Mesenchymal stem cell (in vitro differentiated cells and primary cell): ENCODE results near the gene ACSF2.

Experiments used
- DNase-seq: peaks from one replicate; pipeline ENCODE4 v3.0.0-alpha.2; 2013
- H2AFZ ChIP-seq: one replicate; pipeline ENCODE4 v1.6.1; 2013; ENCODE audit warnings: low read depth, mild to moderate bottlenecking, control low read depth, inconsistent platforms, low read length, moderate library complexity
- H2AK5ac ChIP-seq: 2 replicates; pipeline ENCODE4 v1.6.1; 2013; ENCODE audit warnings: low read length, moderate library complexity, mild to moderate bottlenecking, inconsistent platforms; ENCODE audit not compliant: severe bottlenecking
- H2BK120ac ChIP-seq: one replicate; pipeline ENCODE4 v1.6.1; 2013; ENCODE audit warnings: low read depth, mild to moderate bottlenecking, inconsistent platforms, low read length, moderate library complexity
- H2BK12ac ChIP-seq, 2 experiments: one replicate each; pipeline ENCODE4 v1.6.1; 2013; ENCODE audit warnings: inconsistent platforms in 2 of 2, low read length in 2 of 2, mild to moderate bottlenecking in 2 of 2, moderate library complexity in 2 of 2, control low read depth in 1 of 2
- H2BK15ac ChIP-seq: one replicate; pipeline ENCODE4 v1.6.1; 2013; ENCODE audit warnings: mild to moderate bottlenecking, low read depth, inconsistent platforms; ENCODE audit not compliant: poor library complexity, severe bottlenecking
- H2BK5ac ChIP-seq: 2 replicates; pipeline ENCODE4 v1.6.1; 2013; ENCODE audit warnings: low read depth, mild to moderate bottlenecking, low read length, control low read depth, inconsistent platforms; ENCODE audit not compliant: poor library complexity, severe bottlenecking
- H3K14ac ChIP-seq, 2 experiments: one replicate each; pipeline ENCODE4 v1.6.1; 2013; ENCODE audit warnings: inconsistent platforms in 2 of 2, low read length in 2 of 2, control low read depth in 1 of 2, mild to moderate bottlenecking in 1 of 2, moderate library complexity in 1 of 2
- H3K18ac ChIP-seq, 2 experiments: one replicate each; pipeline ENCODE4 v1.6.1; 2013; ENCODE audit warnings: inconsistent platforms in 2 of 2, low read length in 2 of 2, control low read depth in 1 of 2, low read depth in 1 of 2, mild to moderate bottlenecking in 1 of 2
- H3K23ac ChIP-seq, 2 experiments: one replicate each; pipeline ENCODE4 v1.6.1; 2013; ENCODE audit warnings: inconsistent platforms in 2 of 2, low read length in 2 of 2, mild to moderate bottlenecking in 2 of 2, moderate library complexity in 2 of 2, control low read depth in 1 of 2
- H3K27ac ChIP-seq: 2 replicates; pipeline ENCODE4 v1.5.1; 2013; ENCODE audit warnings: mild to moderate bottlenecking, moderate library complexity, low read length, control low read depth, inconsistent platforms; ENCODE audit not compliant: poor library complexity, severe bottlenecking
- H3K27me3 ChIP-seq, 2 experiments: 2 replicates each; pipeline versions ENCODE4 v1.6.1 to v1.7.0; 2013; ENCODE audit warnings: low read length in 2 of 2, mild to moderate bottlenecking in 2 of 2, moderate library complexity in 2 of 2, control low read depth in 1 of 2, inconsistent platforms in 1 of 2; ENCODE audit not compliant: control insufficient read depth in 1 of 2, insufficient read depth in 1 of 2
- H3K36me3 ChIP-seq, 2 experiments: 2 replicates each; pipeline versions ENCODE4 v1.6.1 to v1.7.0; 2013; ENCODE audit warnings: low read length in 2 of 2, control low read depth in 1 of 2, inconsistent platforms in 1 of 2, low read depth in 1 of 2, mild to moderate bottlenecking in 1 of 2; ENCODE audit not compliant: insufficient read depth in 2 of 2, control insufficient read depth in 1 of 2
- H3K4ac ChIP-seq, 2 experiments: one replicate each; pipeline ENCODE4 v1.6.1; 2013; ENCODE audit warnings: inconsistent platforms in 2 of 2, low read length in 2 of 2, mild to moderate bottlenecking in 2 of 2, moderate library complexity in 2 of 2, control low read depth in 1 of 2, low read depth in 1 of 2
- H3K4me1 ChIP-seq: 2 replicates; pipeline ENCODE4 v1.6.1; 2013; ENCODE audit warnings: low read depth, low read length, control low read depth; ENCODE audit not compliant: control insufficient read depth, insufficient read depth
- H3K4me2 ChIP-seq: 2 replicates; pipeline ENCODE4 v1.6.1; 2013; ENCODE audit warnings: low read length, mild to moderate bottlenecking, inconsistent platforms; ENCODE audit not compliant: poor library complexity, severe bottlenecking
- H3K4me3 ChIP-seq, 2 experiments: 2 replicates each; pipeline versions ENCODE4 v1.5.1 to v1.7.0; 2013; ENCODE audit warnings: low read length in 2 of 2, mild to moderate bottlenecking in 2 of 2, control low read depth in 1 of 2, low read depth in 1 of 2; ENCODE audit not compliant: insufficient read depth in 1 of 2
- H3K79me1 ChIP-seq: replicated peaks from 2 replicates; pipeline ENCODE4 v1.6.1; 2013; ENCODE audit warnings: mild to moderate bottlenecking, control low read depth, low read length, inconsistent platforms; ENCODE audit not compliant: poor library complexity, severe bottlenecking
- H3K9ac ChIP-seq: 2 replicates; pipeline ENCODE4 v1.7.0; 2013; ENCODE audit warnings: mild to moderate bottlenecking, low read length, moderate library complexity
- H3K9me3 ChIP-seq: 2 replicates; pipeline ENCODE4 v1.7.0; 2013; ENCODE audit warnings: mild to moderate bottlenecking, low read length; ENCODE audit not compliant: control insufficient read depth
- H4K8ac ChIP-seq: one replicate; pipeline ENCODE4 v1.6.1; 2013; ENCODE audit warnings: inconsistent platforms, mild to moderate bottlenecking, low read length, moderate library complexity
- H4K91ac ChIP-seq: one replicate; pipeline ENCODE4 v1.6.1; 2013; ENCODE audit warnings: mild to moderate bottlenecking, low read length, inconsistent platforms
- WGBS: methylation state at CpG from one replicate; pipeline ENCODE4 v1.1.7; 2013; ENCODE audit warnings: mixed read lengths; 5-methylcytosine and 5-hydroxymethylcytosine counted together

Gene ACSF2

DNA sequence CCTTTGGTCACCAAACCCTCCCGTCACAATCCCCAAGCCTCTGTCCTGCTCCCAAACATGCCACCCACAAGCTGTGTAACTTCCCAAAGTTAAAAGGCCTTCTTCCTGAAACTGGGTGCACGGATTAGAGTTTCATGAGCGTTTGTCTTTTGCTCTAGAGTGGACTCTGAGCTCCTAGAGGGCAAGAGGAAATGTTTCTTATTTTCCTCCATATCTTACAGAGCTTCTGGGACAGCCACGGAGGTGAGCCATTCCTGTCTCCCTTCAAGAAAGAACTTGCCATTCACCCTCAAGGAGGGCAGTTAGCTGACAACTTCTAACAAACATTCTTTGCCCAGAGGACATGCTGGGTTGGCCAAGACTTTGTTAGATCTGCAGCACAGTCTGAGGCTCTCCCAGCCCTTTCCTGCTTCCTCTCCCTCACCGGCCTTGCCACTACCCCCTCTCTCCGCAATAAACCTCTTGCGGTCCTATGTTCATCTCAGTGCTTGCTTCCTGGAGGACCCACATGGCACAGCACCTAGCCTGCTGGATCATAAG, 79.6 kb downstream of the ACSF2 start:
- Histone ChIP-seq H3K23ac (no peak overlapping the region), H3K14ac (no peak overlapping the region), H4K91ac (no peak overlapping the region), H3K4me2 (no peak overlapping the region), H3K4me3 (no peak overlapping the region), H3K79me1 (no peaks in the 10 kb centered on the region), H3K36me3 (no peaks in the 10 kb centered on the region), H2BK5ac (no peak overlapping the region), H2AFZ (no peak overlapping the region), H3K4ac (no peak overlapping the region), H2BK120ac (no peak overlapping the region), H3K27me3 (peaks cover 0 to 4% of the 10 kb centered on the region in 2 experiments), H4K8ac (no peak overlapping the region), H2BK15ac (no peak overlapping the region), H3K9ac (no peak overlapping the region), H2BK12ac (no peak overlapping the region), H3K4me1 (peaks cover 25% of the 10 kb centered on the region), H3K9me3 (no peaks in the 10 kb centered on the region), H3K27ac (no peak overlapping the region), H2AK5ac (no peak overlapping the region), H3K18ac (no peak overlapping the region)
- WGBS: 78% methylated on average over 7 of the region's 7 CpGs
- no peak for DNase-seq

DNA sequence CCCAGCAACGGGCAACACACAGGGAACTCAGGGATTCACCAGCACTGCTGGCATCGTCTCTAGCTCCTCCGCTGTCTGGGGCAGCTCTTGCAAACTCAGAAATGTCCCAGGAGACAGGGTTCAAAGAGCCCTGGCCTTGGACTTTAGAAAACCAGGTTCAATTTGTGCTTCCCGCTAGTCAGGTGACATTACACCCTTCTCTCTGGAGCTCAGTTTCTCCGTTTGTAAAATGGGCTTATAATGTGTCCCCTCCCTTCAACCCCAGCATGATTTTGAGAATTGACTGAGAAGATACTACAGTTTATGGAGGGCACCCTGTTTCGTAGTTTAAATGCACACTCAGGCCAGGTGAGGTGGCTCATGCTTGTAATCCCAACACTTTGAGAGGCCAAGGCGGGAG, 80.3 kb downstream of the ACSF2 start:
- no peak for DNase-seq
- Histone ChIP-seq H2AK5ac (no peak overlapping the region), H3K79me1 (no peaks in the 10 kb centered on the region)

DNA sequence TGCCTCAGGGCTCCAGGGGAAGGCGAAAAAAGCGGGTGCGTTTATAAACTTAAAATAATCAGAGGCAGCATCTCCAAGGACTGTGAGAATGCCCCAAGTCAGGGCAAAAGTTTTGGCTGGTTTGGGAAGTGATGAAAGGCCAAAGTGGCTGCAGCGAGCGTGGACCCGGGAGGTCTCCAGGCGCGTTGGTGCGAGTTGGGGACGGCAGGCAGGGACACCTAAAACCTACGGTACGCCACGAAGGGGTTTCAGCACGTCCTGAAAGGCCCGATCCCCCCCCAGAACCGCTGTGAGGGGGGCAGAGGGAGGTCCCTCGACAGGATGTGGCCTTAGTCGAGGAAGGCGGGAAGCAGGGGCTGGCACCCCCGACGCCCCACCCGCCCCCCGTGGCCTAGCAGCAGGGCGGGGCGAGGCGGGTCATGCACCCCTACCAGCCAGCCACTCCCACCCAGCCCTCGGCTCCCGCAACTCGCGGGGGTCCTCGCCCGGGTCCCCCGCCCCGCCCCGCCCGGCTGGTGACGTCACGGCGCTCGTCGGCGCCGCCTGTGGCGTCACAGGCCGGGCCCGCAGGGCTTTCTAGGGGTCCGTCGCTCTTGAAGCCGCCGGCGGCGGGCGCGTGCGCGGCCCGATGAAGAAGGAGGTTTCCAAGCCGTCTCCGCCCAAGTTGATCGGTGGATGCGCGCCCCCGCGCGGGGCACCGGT, 82.0 kb downstream of the ACSF2 start, which contains the start of gene MYCBPAP:
Gene MYCBPAP (plus strand): TSS at position 569 of the 702 bp plus-strand sequence. CDS start 236 bp downstream, outside the sequence.
- H3K9ac ChIP-seq: peak within 1 kb of the TSS; percentile 89
- H2BK15ac ChIP-seq: peak within 1 kb of the TSS; percentile 81
- peak; percentile 82 for DNase-seq
- peaks cover 0 to 4% of the 10 kb centered on the region in 2 experiments for H3K27me3 ChIP-seq
- peak within 1 kb of the TSS in 1 of 2 experiments; percentile 83 for H3K23ac ChIP-seq
- H3K27ac ChIP-seq: no peak within 1 kb of the TSS
- H4K8ac ChIP-seq: peak within 1 kb of the TSS; percentile 95
- H2AFZ ChIP-seq: peak within 1 kb of the TSS; percentile 91
- peak within 1 kb of the TSS; percentile 84 for H3K4me2 ChIP-seq
- peak within 1 kb of the TSS; percentile 70 for H2AK5ac ChIP-seq
- no peak within 1 kb of the TSS for H2BK5ac ChIP-seq
- H3K14ac ChIP-seq: peak within 1 kb of the TSS in 1 of 2 experiments; percentile 61
- peaks cover 32% of the 10 kb centered on the region for H3K4me1 ChIP-seq
- H2BK120ac ChIP-seq: peak within 1 kb of the TSS; percentile 77
- H3K9me3 ChIP-seq: no peaks in the 10 kb centered on the region
- no peaks in the 10 kb centered on the region for H3K79me1 ChIP-seq
- peak within 1 kb of the TSS in 1 of 2 experiments; percentile 87 for H2BK12ac ChIP-seq
- H3K4ac ChIP-seq: peak within 1 kb of the TSS; percentile 71 to 82
- H3K18ac ChIP-seq: peak within 1 kb of the TSS; percentile 45 to 86
- peak within 1 kb of the TSS; percentile 87 for H4K91ac ChIP-seq
- H3K4me3 ChIP-seq: peak within 1 kb of the TSS; percentile 62 to 84
- H3K36me3 ChIP-seq: no peaks in the 10 kb centered on the region
- 20% methylated on average over 42 of the region's 66 CpGs for WGBS

More for the DNA sequence above, 80.3 kb downstream of the ACSF2 start:
- Histone ChIP-seq H3K27ac (no peak overlapping the region), H2AFZ (no peak overlapping the region), H3K4me2 (no peak overlapping the region), H2BK5ac (no peak overlapping the region), H4K8ac (no peak overlapping the region), H3K4me3 (no peak overlapping the region), H3K9ac (no peak overlapping the region), H3K9me3 (no peaks in the 10 kb centered on the region), H3K27me3 (peaks cover 0 to 4% of the 10 kb centered on the region in 2 experiments), H2BK15ac (no peak overlapping the region), H3K4me1 (peaks cover 27% of the 10 kb centered on the region), H2BK12ac (peak overlapping the region in 1 of 2 experiments; percentile 26), H3K23ac (no peak overlapping the region), H3K18ac (no peak overlapping the region), H3K14ac (no peak overlapping the region), H3K36me3 (no peaks in the 10 kb centered on the region), H3K4ac (no peak overlapping the region), H4K91ac (no peak overlapping the region), H2BK120ac (no peak overlapping the region)
- 89% methylated on average over 7 of the region's 7 CpGs for WGBS
